GM18861 (cell line): Measurements from ENCODE around the gene GAL3ST1.
"Not testable (repeated sequence)": the region's sequence is repeated elsewhere in the genome, so short reads cannot be mapped to it uniquely, and the experiment has no call there.

ENCODE experiments used
- ATAC-seq: cut with Tn5 transposase; IDR thresholded peaks from one replicate; pipeline ENCODE4 v1.9.1; 2021; ENCODE audit not compliant: unreplicated experiment

GAL3ST1 gene

GRCh38 chr22:30566125-30566524, 8.3 kb downstream of the GAL3ST1 start:
- ATAC-seq = no peak

- no peak for ATAC-seq
Measured at GRCh38 chr22:30565341-30565740, 9.1 kb downstream of the GAL3ST1 start.

DNA sequence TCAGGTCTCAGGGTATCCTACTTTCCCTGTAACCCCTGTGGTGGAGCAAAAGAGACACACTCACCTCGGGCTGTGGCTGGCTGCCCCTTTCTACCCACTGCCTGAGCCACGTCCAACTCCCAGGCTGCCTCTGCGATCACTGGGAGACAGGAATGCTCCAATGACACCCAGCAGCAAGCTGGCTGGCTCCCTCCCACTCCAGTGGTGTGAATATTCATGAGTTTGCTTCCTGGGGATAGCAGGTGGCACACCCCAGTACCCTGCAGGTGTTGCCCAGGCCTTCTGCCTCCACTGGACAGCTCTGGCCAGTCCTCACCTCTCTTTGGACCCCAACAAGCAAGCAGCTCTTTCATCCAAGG, 9.7 kb downstream of the GAL3ST1 start:
- no peak for ATAC-seq

- ATAC-seq = no peak
Measured at GRCh38 chr22:30564045-30564760, 10.3 kb downstream of the GAL3ST1 start.

GRCh38 chr22:30562366-30562765, 12.1 kb downstream of the GAL3ST1 start:
- no peak for ATAC-seq

DNA sequence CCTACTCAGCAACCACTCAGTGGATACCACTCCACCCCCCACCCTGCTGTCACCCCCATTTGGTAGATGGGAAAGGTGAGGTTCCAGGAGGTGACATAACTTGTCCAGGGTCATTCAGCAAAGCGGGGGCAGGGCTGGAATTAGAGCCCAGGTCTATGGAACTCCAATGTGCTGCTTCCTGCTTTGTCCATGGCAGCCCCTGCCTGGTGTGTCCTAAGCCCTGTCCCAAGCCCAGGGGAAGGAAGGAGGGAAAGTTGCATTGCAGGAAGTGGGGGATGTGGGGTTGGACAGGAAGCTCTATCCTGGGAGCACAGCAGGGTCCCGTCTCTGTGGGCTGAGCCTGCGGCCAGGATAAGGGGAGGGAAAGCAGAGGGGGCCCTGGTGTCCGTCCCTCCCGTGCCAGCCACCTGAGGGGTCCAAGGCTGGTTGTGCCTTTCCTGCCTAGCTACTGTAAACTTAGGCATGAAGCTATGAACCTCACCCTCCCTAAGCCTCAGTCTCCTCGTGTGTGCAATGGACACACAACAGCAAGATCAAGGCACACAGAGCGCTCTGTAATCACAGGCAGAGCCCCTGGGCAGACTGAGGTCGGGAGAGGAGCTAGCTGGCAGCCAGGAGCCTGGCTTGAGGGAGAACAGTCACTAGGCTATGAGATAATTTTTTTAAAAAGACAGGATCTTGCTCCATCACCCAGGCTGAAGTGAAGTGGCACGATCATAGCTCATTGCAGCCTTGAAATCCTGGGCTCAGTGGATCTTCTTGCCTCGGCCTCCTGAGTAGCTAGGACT, 12.9 kb downstream of the GAL3ST1 start:
- ATAC-seq = no peak

GRCh38 chr22:30560643-30561202, 13.7 kb downstream of the GAL3ST1 start:
- not testable (repeated sequence) for ATAC-seq

GRCh38 chr22:30559889-30560288, 14.6 kb downstream of the GAL3ST1 start:
- ATAC-seq = no peak

- ATAC-seq = no peak
Measured at GRCh38 chr22:30557243-30557642, 17.2 kb downstream of the GAL3ST1 start.

- ATAC-seq = no peak
Measured at GRCh38 chr22:30556388-30556787, 18.1 kb downstream of the GAL3ST1 start.

GRCh38 chr22:30555282-30556210, 18.9 kb downstream of the GAL3ST1 start:
- ATAC-seq = no peak

DNA sequence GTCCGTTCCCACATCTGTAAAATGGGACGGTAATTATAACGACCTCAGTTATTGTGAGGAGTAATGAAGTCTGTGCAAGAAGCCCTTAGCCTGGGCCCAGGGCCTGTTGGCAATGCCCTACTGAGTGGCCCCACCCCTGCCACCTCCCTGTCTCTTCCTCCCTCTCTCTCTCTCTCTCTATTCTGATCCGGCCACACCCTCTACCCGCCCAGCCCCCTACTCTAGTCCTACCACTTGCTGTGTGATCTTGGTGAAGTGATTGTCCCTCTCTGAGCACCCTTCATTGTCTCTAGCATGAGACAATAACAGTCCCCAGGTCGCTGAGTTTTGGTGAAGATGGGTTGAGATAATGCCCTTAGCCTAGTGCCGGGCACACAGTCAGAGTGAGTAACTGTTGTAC, 20.5 kb downstream of the GAL3ST1 start:
- no peak for ATAC-seq

DNA sequence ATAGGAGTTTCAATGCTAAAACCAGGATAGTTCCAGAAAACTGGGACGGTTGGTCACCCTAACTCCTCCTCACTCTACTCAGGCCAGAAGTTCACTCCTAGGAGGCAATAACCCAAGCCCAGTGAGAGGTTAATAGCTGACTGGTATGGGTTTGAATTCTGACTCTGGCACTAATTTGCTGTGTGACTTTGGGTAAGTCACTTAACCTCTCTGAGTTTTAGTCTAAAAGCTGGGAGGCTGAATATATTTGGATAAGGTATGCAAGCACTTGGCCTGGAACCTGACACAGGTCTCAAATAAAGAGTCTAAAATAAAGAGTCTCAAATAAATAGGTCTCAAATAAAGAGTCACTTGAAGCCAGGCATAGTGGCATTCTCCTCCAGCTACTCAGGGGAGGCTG, 21.7 kb downstream of the GAL3ST1 start:
- no peak for ATAC-seq

DNA sequence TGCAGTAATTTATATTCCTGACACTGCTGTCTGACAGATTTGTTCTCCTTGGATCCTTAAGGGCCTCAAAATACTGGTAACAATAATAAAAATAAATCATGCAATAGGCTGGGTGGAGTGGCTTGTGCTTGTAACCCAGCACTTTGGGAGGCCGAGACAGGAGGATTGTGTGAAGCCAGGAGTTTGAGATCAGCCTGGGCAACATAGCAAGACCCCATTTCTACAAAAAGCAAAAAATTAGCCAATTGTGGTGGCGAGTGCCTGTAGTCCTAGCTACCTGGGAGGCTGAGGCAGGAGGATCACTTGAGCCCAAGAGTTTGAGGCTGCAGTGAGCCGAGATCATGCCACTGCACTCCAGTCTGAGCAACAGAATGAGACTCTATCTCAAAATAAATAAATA, 22.7 kb downstream of the GAL3ST1 start:
- ATAC-seq = not testable (repeated sequence)

DNA sequence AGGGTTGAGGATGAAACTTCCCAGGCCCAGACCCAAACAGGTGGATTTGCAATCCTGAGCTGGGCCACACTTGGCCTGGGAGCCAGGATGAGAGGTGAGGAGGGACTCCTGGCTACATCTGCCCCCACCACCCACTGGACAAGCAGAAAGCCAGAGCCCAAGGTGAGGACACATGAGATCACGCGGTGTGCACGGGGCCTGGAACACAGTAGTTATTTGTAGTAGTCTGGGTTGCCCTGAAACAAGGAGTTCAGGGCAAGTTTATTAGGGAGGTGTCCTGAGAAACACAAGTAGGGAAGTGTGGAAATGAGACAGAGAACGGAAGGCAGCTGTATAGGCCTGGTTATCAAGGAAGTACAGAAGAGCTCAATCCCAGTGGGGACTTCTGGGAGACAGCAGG, 27.3 kb downstream of the GAL3ST1 start:
- ATAC-seq = no peak

- ATAC-seq = no peak
Measured at GRCh38 chr22:30546616-30547015, 27.8 kb downstream of the GAL3ST1 start, which contains the start of gene SEC14L6. Gene SEC14L6, minus strand, starts transcription at chr22:30546741. Its CDS starts 59 bp downstream, at chr22:30546682.

GRCh38 chr22:30542811-30543188, 31.7 kb downstream of the GAL3ST1 start:
- ATAC-seq = no peak

- ATAC-seq = no peak
Measured at GRCh38 chr22:30541961-30542810, 32.3 kb downstream of the GAL3ST1 start.

DNA sequence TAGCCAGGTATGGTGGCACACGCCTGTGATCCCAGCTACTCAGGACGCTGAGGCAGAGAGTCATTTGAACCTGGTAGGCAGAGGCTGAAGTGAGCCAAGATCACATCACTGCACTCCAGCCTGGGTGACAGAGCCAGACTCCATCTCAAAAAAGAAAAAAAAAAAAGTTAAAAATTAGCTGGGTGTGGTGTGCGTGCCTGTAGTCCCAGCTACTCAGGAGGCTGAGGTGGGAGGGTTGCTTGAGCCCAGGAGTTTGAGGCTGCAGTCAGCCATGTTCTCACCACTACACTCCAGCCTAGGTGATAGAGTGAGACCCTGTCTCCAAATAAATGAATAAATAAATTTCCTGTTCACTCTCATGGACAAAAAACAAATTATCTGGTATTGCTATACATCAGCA, 33.0 kb downstream of the GAL3ST1 start:
- not testable (repeated sequence) for ATAC-seq

GRCh38 chr22:30539368-30539767, 35.1 kb downstream of the GAL3ST1 start:
- no peak for ATAC-seq
